GM23338 (cell line): Measurements from ENCODE around the gene GCAT. TPM values are rescaled to one million over a fixed set of nuclear protein-coding genes. Genes with fewer than 3 reads are reported as not detected.

Experiments used
- ATAC-seq: fragments of 200-7000 bp; cut with Tn5 transposase; 3 replicates; pipeline ENCODE4 v1.9.1; 2020
- DNase-seq: peaks from one replicate; pipeline ENCODE4 v3.0.0-alpha.2; 2015; ENCODE audit warnings: low spot score
- H2AFZ ChIP-seq: fragments of 200-600 bp; sonication (generic); 2 replicates; pipeline ENCODE4 v1.8.0; 2016; ENCODE audit warnings: antibody characterized with exemption, mild to moderate bottlenecking, moderate library complexity
- H3F3A ChIP-seq: fragments of 200-600 bp; sonication (generic); replicated peaks from 2 replicates; pipeline ENCODE4 v1.8.0; 2017; ENCODE audit warnings: antibody characterized with exemption, mixed run types, low read depth
- H3K27ac ChIP-seq: fragments of 200-600 bp; sonication (generic); 2 replicates; pipeline ENCODE4 v1.6.1; 2016; ENCODE audit warnings: low read depth
- H3K27me3 ChIP-seq: fragments of 200-600 bp; sonication (generic); 2 replicates; pipeline ENCODE4 v1.8.0; 2016; ENCODE audit warnings: mild to moderate bottlenecking, mixed run types, moderate library complexity; ENCODE audit not compliant: insufficient read depth
- H3K36me3 ChIP-seq: fragments of 200-600 bp; sonication (generic); 2 replicates; pipeline ENCODE4 v1.8.0; 2016; ENCODE audit warnings: mild to moderate bottlenecking; ENCODE audit not compliant: insufficient read depth
- H3K4me1 ChIP-seq: fragments of 200-600 bp; sonication (generic); 2 replicates; pipeline ENCODE4 v1.8.0; 2016; ENCODE audit warnings: mild to moderate bottlenecking, moderate library complexity; ENCODE audit not compliant: insufficient read depth
- H3K4me2 ChIP-seq: fragments of 200-600 bp; sonication (generic); 2 replicates; pipeline ENCODE4 v1.7.1; 2017; ENCODE audit warnings: mixed run types
- H3K4me3 ChIP-seq: fragments of 200-600 bp; sonication (generic); 2 replicates; pipeline ENCODE4 v1.6.1; 2016; ENCODE audit warnings: mixed run types
- H3K79me2 ChIP-seq: fragments of 200-600 bp; sonication (generic); replicated peaks from 2 replicates; pipeline ENCODE4 v1.8.0; 2017; ENCODE audit warnings: mild to moderate bottlenecking; ENCODE audit not compliant: insufficient read depth
- H3K9me2 ChIP-seq: fragments of 200-600 bp; sonication (generic); 2 replicates; pipeline ENCODE4 v1.8.0; 2017; ENCODE audit not compliant: insufficient read depth
- H4K20me1 ChIP-seq: fragments of 200-600 bp; sonication (generic); replicated peaks from 2 replicates; pipeline ENCODE4 v1.8.0; 2017; ENCODE audit warnings: mild to moderate bottlenecking; ENCODE audit not compliant: insufficient read depth
- H3K27ac Mint-ChIP-seq: 2 replicates; pipeline ENCODE4 v1.8.0; 2020; ENCODE audit warnings: inconsistent platforms, mild to moderate bottlenecking, moderate library complexity, mixed read lengths
- H3K27me3 Mint-ChIP-seq: 3 replicates; pipeline ENCODE4 v1.8.0; 2022; ENCODE audit warnings: low read depth, mild to moderate bottlenecking, moderate library complexity, mixed read lengths, inconsistent platforms; ENCODE audit not compliant: insufficient read depth, poor library complexity
- H3K36me3 Mint-ChIP-seq: 3 replicates; pipeline ENCODE4 v1.8.0; 2021; ENCODE audit warnings: low read depth, mild to moderate bottlenecking, inconsistent platforms, moderate library complexity, mixed read lengths
- H3K4me1 Mint-ChIP-seq: 3 replicates; pipeline ENCODE4 v1.8.0; 2020; ENCODE audit warnings: mild to moderate bottlenecking, inconsistent platforms, mixed read lengths
- H3K4me3 Mint-ChIP-seq: 3 replicates; pipeline ENCODE4 v1.8.0; 2021; ENCODE audit warnings: moderate library complexity, mild to moderate bottlenecking, inconsistent platforms, mixed read lengths
- H3K9me3 Mint-ChIP-seq: 3 replicates; pipeline ENCODE4 v1.8.0; 2020; ENCODE audit warnings: moderate library complexity, mild to moderate bottlenecking, inconsistent platforms, mixed read lengths
- CTCF ChIP-seq, 2 experiments: fragments of 200-600 bp in 1 of 2; sonication (generic) in 1 of 2; conservative IDR thresholded peaks; 2 replicates each; pipeline versions ENCODE4 v1.5.1 to v1.6.1; 2016 to 2017; ENCODE audit warnings: antibody characterized with exemption in 2 of 2, low read depth in 2 of 2, mild to moderate bottlenecking in 2 of 2, moderate library complexity in 1 of 2
- ETS1 ChIP-seq: IDR thresholded peaks from 2 replicates; pipeline ENCODE4 v1.6.1; 2016; ENCODE audit warnings: antibody characterized with exemption
- EZH2 ChIP-seq: fragments of 200-600 bp; sonication (generic); IDR thresholded peaks from one replicate; pipeline ENCODE4 v1.8.0; 2017; ENCODE audit warnings: antibody characterized with exemption, mild to moderate bottlenecking, low read depth; ENCODE audit not compliant: unreplicated experiment
- EZH2phosphoT487 ChIP-seq: fragments of 200-600 bp; sonication (generic); IDR thresholded peaks from one replicate; pipeline ENCODE4 v1.8.1; 2018; ENCODE audit warnings: antibody characterized with exemption; ENCODE audit not compliant: unreplicated experiment
- JUNB ChIP-seq: IDR thresholded peaks from one replicate; pipeline ENCODE4 v1.6.1; 2016; ENCODE audit warnings: antibody characterized with exemption; ENCODE audit not compliant: unreplicated experiment
- POLR2AphosphoS5 ChIP-seq: IDR thresholded peaks from 2 replicates; pipeline ENCODE4 v1.6.1; 2016; ENCODE audit warnings: antibody characterized with exemption, low read depth
- REST ChIP-seq: IDR thresholded peaks from one replicate; pipeline ENCODE4 v1.6.1; 2018; ENCODE audit warnings: antibody characterized with exemption; ENCODE audit not compliant: unreplicated experiment
- STAT1 ChIP-seq: IDR thresholded peaks from one replicate; pipeline ENCODE4 v1.6.1; 2016; ENCODE audit warnings: antibody characterized with exemption; ENCODE audit not compliant: unreplicated experiment
- ZNF114 ChIP-seq: fragments of 250-450 bp; sonication (Bioruptor Pico); IDR thresholded peaks from 2 replicates; pipeline ENCODE4 v1.5.0; 2020; ENCODE audit warnings: mild to moderate bottlenecking, moderate library complexity
- ZNF331 ChIP-seq: fragments of 250-450 bp; sonication (Bioruptor Pico); IDR thresholded peaks from 2 replicates; pipeline ENCODE4 v1.5.0; 2020; ENCODE audit warnings: low read depth, mild to moderate bottlenecking, moderate library complexity
- polyA plus RNA-seq: library from polyadenylated mRNA; unstranded; fragments of >200 nt; fragmentation: Nextera tagmentation; extraction: Ambion mirVana; gene quantifications from 2 replicates; pipeline ENCODE4 v1.2.1, GENCODE V29; 2016
- total RNA-seq: library from RNA; depleted of rRNA; stranded (reverse); fragments of >200 nt; shearing (Covaris generic); gene quantifications from 2 replicates; pipeline ENCODE4 v1.2.3, GENCODE V29; 2014

The GCAT gene
- total and polyA plus RNA-seq, 2 experiments from 2014 or later = 36.8 to 61.3 TPM

GRCh38 chr22:37763012-37763411 lies 44.7 kb upstream of the GCAT start (continued):
- TF ChIP-seq CTCF (conservative IDR thresholded peaks at IDR 0.05; ENCODE audit: low read depth in 2 of 2) = no peak
- no peak for TF ChIP-seq EZH2phosphoT487
- no peak for TF ChIP-seq REST
- TF ChIP-seq ZNF114 = no peak
- TF ChIP-seq ETS1 = no peak
- TF ChIP-seq EZH2 = no peak
- no peak for TF ChIP-seq POLR2AphosphoS5
- TF ChIP-seq STAT1 = no peak
- no peak for TF ChIP-seq JUNB

GRCh38 chr22:37763652-37764051 lies 44.1 kb upstream of the GCAT start:
- TF ChIP-seq ZNF331 (CRISPR knock-in tag) (no peak), ETS1 (no peak)
- H3F3A ChIP-seq = no peaks in the 10 kb centered on the region
- no peak overlapping the region for H3K4me3 Mint-ChIP-seq
- no peaks in the 10 kb centered on the region for H3K4me1 ChIP-seq
- no peaks in the 10 kb centered on the region for H3K79me2 ChIP-seq
- H3K4me1 Mint-ChIP-seq = no peaks in the 10 kb centered on the region
- no peak overlapping the region for H2AFZ ChIP-seq
- H3K9me3 Mint-ChIP-seq = no peaks in the 10 kb centered on the region
- peaks cover 28% of the 10 kb centered on the region for H3K36me3 Mint-ChIP-seq
- no peaks in the 10 kb centered on the region for H3K9me2 ChIP-seq
- no peaks in the 10 kb centered on the region for H4K20me1 ChIP-seq
- DNase-seq (no peak), ATAC-seq (no peak)
- peaks cover 10% of the 10 kb centered on the region for H3K27me3 Mint-ChIP-seq
- no peak overlapping the region for H3K4me3 ChIP-seq
- H3K27ac Mint-ChIP-seq = no peak overlapping the region
- no peak overlapping the region for H3K4me2 ChIP-seq
- no peak overlapping the region for H3K27ac ChIP-seq
- no peaks in the 10 kb centered on the region; the same call in 1 of the 2 replicates for H3K36me3 ChIP-seq
- no peaks in the 10 kb centered on the region for H3K27me3 ChIP-seq
